IMR-90 (cell line): ENCODE data around the gene C12orf50. TPM values are rescaled to one million over a fixed set of nuclear protein-coding genes. Genes with fewer than 3 reads are reported as not detected.

Experiments
- ATAC-seq: fragments of 200-7000 bp; cut with Tn5 transposase; 2 replicates; pipeline ENCODE4 v1.9.1; 2020; ENCODE audit warnings: low read depth, mild to moderate bottlenecking, moderate library complexity
- BruUV-seq: library from RNA; stranded (reverse); fragments of 400-500 nt; replicated peaks from 2 replicates; lab custom pipeline; 2021; lab: Mats Ljungman, UMichigan
- CTCF ChIA-PET: fragments of 300-600 bp; formaldehyde crosslinking; extraction: SDS; loops from one replicate; lab custom pipeline; 2021; ENCODE audit warnings: antibody characterized with exemption; lab: Yijun Ruan, JAX
- POLR2A ChIA-PET: fragments of 300-600 bp; sonication (Branson Sonifier 250); formaldehyde crosslinking; loops from one replicate; lab custom pipeline; 2022; ENCODE audit warnings: antibody characterized with exemption; ENCODE audit not compliant: unreplicated experiment; lab: Charles Lee
- DNase-seq: peaks from one replicate; pipeline ENCODE4 v3.0.0; 2013
- H2AFZ ChIP-seq: replicated peaks from 2 replicates; pipeline ENCODE3; 2013; ENCODE audit warnings: low read length, mild to moderate bottlenecking; ENCODE audit not compliant: poor library complexity
- H2AK5ac ChIP-seq: 2 replicates; pipeline ENCODE4 v1.6.1; 2013; ENCODE audit warnings: low read depth, low read length, inconsistent platforms
- H2AK9ac ChIP-seq: replicated peaks from 2 replicates; pipeline ENCODE3; 2013; ENCODE audit warnings: mild to moderate bottlenecking, low read depth, low read length, moderate library complexity; ENCODE audit not compliant: poor library complexity
- H2BK120ac ChIP-seq: 2 replicates; pipeline ENCODE4 v1.6.1; 2013; ENCODE audit warnings: low read depth, low read length, inconsistent platforms
- H2BK15ac ChIP-seq: 3 replicates; pipeline ENCODE4 v1.6.1; 2013; ENCODE audit warnings: low read depth, low read length, inconsistent platforms
- H2BK20ac ChIP-seq: 2 replicates; pipeline ENCODE4 v1.6.1; 2013; ENCODE audit warnings: low read depth, mild to moderate bottlenecking, inconsistent platforms, low read length, moderate library complexity
- H2BK5ac ChIP-seq: 2 replicates; pipeline ENCODE4 v1.6.1; 2013; ENCODE audit warnings: mild to moderate bottlenecking, low read depth, low read length, inconsistent platforms; ENCODE audit not compliant: poor library complexity, severe bottlenecking
- H3K14ac ChIP-seq: replicated peaks from 2 replicates; pipeline ENCODE4 v1.6.1; 2013; ENCODE audit warnings: low read depth, low read length, inconsistent platforms
- H3K18ac ChIP-seq: 2 replicates; pipeline ENCODE4 v1.6.1; 2013; ENCODE audit warnings: low read depth, low read length, control low read depth
- H3K23ac ChIP-seq: 2 replicates; pipeline ENCODE4 v1.6.1; 2013; ENCODE audit warnings: low read depth, low read length, inconsistent platforms
- H3K27ac ChIP-seq: 2 replicates; pipeline ENCODE4 v1.5.1; 2013; ENCODE audit warnings: mild to moderate bottlenecking, control low read depth, low read length; ENCODE audit not compliant: insufficient read depth
- H3K27me3 ChIP-seq: 2 replicates; pipeline ENCODE4 v1.6.1; 2013; ENCODE audit warnings: low read length; ENCODE audit not compliant: control insufficient read depth, insufficient read depth
- H3K36me3 ChIP-seq: 2 replicates; pipeline ENCODE4 v1.6.1; 2013; ENCODE audit warnings: low read length, mixed read lengths; ENCODE audit not compliant: control insufficient read depth, insufficient read depth
- H3K4ac ChIP-seq: 2 replicates; pipeline ENCODE4 v1.6.1; 2013; ENCODE audit warnings: low read depth, low read length, inconsistent platforms
- H3K4me1 ChIP-seq: 2 replicates; pipeline ENCODE4 v1.6.1; 2013; ENCODE audit warnings: low read length, mixed read lengths; ENCODE audit not compliant: control insufficient read depth, insufficient read depth
- H3K4me2 ChIP-seq: 2 replicates; pipeline ENCODE4 v1.6.1; 2013; ENCODE audit warnings: low read depth, mild to moderate bottlenecking, control low read depth, low read length, moderate library complexity
- H3K4me3 ChIP-seq: 2 replicates; pipeline ENCODE4 v1.5.1; 2013; ENCODE audit warnings: low read depth, mild to moderate bottlenecking, control low read depth, low read length, moderate library complexity; ENCODE audit not compliant: insufficient read depth
- H3K56ac ChIP-seq: 2 replicates; pipeline ENCODE4 v1.6.1; 2013; ENCODE audit warnings: low read length, inconsistent platforms; ENCODE audit not compliant: insufficient read depth; ENCODE audit errors: extremely low read depth
- H3K79me1 ChIP-seq, 2 experiments: 2 replicates each; pipeline ENCODE4 v1.6.1; 2013; ENCODE audit warnings: low read length in 2 of 2, inconsistent platforms in 1 of 2, low read depth in 1 of 2
- H3K9ac ChIP-seq: 2 replicates; pipeline ENCODE4 v1.6.1; 2013; ENCODE audit warnings: low read depth, low read length, control low read depth
- H3K9me1 ChIP-seq: 2 replicates; pipeline ENCODE4 v1.6.1; 2013; ENCODE audit warnings: low read length, inconsistent platforms; ENCODE audit not compliant: insufficient read depth
- H3K9me3 ChIP-seq: 2 replicates; pipeline ENCODE4 v1.6.1; 2013; ENCODE audit warnings: low read length; ENCODE audit not compliant: control insufficient read depth, insufficient read depth
- H4K20me1 ChIP-seq: 2 replicates; pipeline ENCODE4 v1.6.1; 2013; ENCODE audit warnings: low read length, inconsistent platforms; ENCODE audit not compliant: insufficient read depth
- H4K5ac ChIP-seq: 2 replicates; pipeline ENCODE4 v1.6.1; 2013; ENCODE audit warnings: mild to moderate bottlenecking, low read depth, low read length, control low read depth
- H4K8ac ChIP-seq, 2 experiments: 2 replicates each; pipeline ENCODE4 v1.6.1; 2013; ENCODE audit warnings: low read depth in 2 of 2, low read length in 2 of 2, control low read depth in 1 of 2, inconsistent platforms in 1 of 2
- H4K91ac ChIP-seq: 2 replicates; pipeline ENCODE4 v1.6.1; 2013; ENCODE audit warnings: low read depth, low read length, inconsistent platforms; ENCODE audit not compliant: insufficient read depth
- WGBS, 2 experiments: methylation state at CpG; one replicate each; pipeline versions ENCODE4 v1.1.5 to v1.1.7; 2013; ENCODE audit warnings: missing lambda C conversion rate in 2 of 2; ENCODE audit not compliant: insufficient read length in 1 of 2; ENCODE audit errors: extremely low coverage in 2 of 2; 5-methylcytosine and 5-hydroxymethylcytosine counted together
- dilution Hi-C: fragments of 300-500 bp; cut with HindIII; formaldehyde crosslinking; loops from one replicate; pipeline ENCODE4 v1.14.3; 2018; ENCODE audit warnings: low sequenced_read_pairs; ENCODE audit not compliant: unreplicated experiment
- in situ Hi-C: fragments of 300-500 bp; cut with MboI; formaldehyde crosslinking; loops from 3 replicates; pipeline ENCODE4 v1.14.3; 2019; ENCODE audit warnings: low sequenced_read_pairs, inconsistent platforms, mixed read lengths
- intact Hi-C: fragments of 100-400 bp; cut with micrococcal nuclease; formaldehyde crosslinking; loops from 2 replicates; pipeline ENCODE4 v1.10.0; 2022
- polyA plus RNA-seq, 3 experiments: library from polyadenylated mRNA; depleted of rRNA; stranded (reverse); fragments of >200 nt; gene quantifications; 2 replicates each; pipeline ENCODE4 v1.2.3, GENCODE V29; 2012; ENCODE audit warnings: low replicate concordance in 1 of 3
- total RNA-seq: library from RNA; depleted of rRNA; stranded (reverse); fragments of >200 nt; gene quantifications from 2 replicates; pipeline ENCODE4 v1.2.3, GENCODE V29; 2012
- TF ChIP-seq, protein P1 (sequence below): fragments of 150-350 bp; IDR thresholded peaks from 2 replicates; pipeline ENCODE4 v1.6.1; 2017; ENCODE audit warnings: mild to moderate bottlenecking, antibody characterized with exemption, low read length, low read depth
- TF ChIP-seq, protein P2 (sequence below): conservative IDR thresholded peaks from 2 replicates; pipeline ENCODE4 v1.5.1; 2012; ENCODE audit warnings: mild to moderate bottlenecking, low read depth, low read length, improper control_type of control experiment

The C12orf50 gene
- total and polyA plus RNA-seq, 2 of the 4 experiments (the other 2 are of a cell fraction): not detected

DNA sequence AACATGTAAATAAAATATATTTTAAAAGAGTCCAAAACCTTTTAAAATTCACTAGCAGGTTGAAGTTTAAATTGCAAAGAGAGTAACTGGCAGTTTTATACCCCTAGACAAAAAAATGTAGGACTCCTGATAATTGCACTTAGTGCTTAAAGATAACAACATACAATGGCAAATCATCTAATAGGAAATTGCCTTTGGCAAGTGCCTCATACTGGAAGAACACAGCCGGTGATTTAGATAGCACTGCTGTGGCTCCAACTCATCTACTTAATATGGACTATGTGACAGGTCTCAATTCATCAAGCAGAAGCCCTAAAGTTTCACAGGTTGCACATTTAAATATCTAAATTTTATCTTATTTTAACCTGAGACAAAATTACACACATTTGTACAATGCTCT, 13.4 kb downstream of the C12orf50 start:
- intact Hi-C loops: no loop called here
- Histone ChIP-seq H2AFZ (no peak overlapping the region), H3K4me3 (no peak overlapping the region), H3K18ac (no peak overlapping the region), H3K27ac (no peak overlapping the region), H3K56ac (no peak overlapping the region), H2AK9ac (no peak overlapping the region), H2BK120ac (no peak overlapping the region), H3K79me1 (no peaks in the 10 kb centered on the region), H2AK5ac (no peak overlapping the region), H3K9ac (no peak overlapping the region), H3K23ac (no peak overlapping the region), H2BK20ac (no peak overlapping the region), H2BK15ac (no peak overlapping the region), H3K14ac (no peak overlapping the region), H4K20me1 (no peaks in the 10 kb centered on the region), H3K4me2 (no peak overlapping the region), H4K5ac (no peak overlapping the region), H3K36me3 (no peaks in the 10 kb centered on the region), H4K8ac (no peak overlapping the region), H3K4ac (no peak overlapping the region), H2BK5ac (no peak overlapping the region), H3K27me3 (no peaks in the 10 kb centered on the region), H4K91ac (no peak overlapping the region), H3K9me1 (no peaks in the 10 kb centered on the region), H3K9me3 (peaks cover 3% of the 10 kb centered on the region; the same call in 1 of the 2 replicates), H3K4me1 (no peaks in the 10 kb centered on the region)
- ChIA-PET POLR2A (no interaction called here), CTCF (no interaction called here)
- ATAC-seq (no peak), DNase-seq (no peak)
- WGBS, 2 experiments: 50% methylated on average over 1 of the region's 1 CpG; no CpG with 5 or more reads in 1 of the 2 experiments
- BruUV-seq: no TSS peak
- TF ChIP-seq, protein P1, sequence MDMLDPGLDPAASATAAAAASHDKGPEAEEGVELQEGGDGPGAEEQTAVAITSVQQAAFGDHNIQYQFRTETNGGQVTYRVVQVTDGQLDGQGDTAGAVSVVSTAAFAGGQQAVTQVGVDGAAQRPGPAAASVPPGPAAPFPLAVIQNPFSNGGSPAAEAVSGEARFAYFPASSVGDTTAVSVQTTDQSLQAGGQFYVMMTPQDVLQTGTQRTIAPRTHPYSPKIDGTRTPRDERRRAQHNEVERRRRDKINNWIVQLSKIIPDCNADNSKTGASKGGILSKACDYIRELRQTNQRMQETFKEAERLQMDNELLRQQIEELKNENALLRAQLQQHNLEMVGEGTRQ: no peak
- TF ChIP-seq, protein P2, sequence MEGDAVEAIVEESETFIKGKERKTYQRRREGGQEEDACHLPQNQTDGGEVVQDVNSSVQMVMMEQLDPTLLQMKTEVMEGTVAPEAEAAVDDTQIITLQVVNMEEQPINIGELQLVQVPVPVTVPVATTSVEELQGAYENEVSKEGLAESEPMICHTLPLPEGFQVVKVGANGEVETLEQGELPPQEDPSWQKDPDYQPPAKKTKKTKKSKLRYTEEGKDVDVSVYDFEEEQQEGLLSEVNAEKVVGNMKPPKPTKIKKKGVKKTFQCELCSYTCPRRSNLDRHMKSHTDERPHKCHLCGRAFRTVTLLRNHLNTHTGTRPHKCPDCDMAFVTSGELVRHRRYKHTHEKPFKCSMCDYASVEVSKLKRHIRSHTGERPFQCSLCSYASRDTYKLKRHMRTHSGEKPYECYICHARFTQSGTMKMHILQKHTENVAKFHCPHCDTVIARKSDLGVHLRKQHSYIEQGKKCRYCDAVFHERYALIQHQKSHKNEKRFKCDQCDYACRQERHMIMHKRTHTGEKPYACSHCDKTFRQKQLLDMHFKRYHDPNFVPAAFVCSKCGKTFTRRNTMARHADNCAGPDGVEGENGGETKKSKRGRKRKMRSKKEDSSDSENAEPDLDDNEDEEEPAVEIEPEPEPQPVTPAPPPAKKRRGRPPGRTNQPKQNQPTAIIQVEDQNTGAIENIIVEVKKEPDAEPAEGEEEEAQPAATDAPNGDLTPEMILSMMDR: no peak
- dilution Hi-C loops: no loop called here
- in situ Hi-C loops: no loop called here
